Occipital lobe (tissue), 2 donors: ENCODE results near the gene CEP131. TPM values are rescaled to one million over a fixed set of nuclear protein-coding genes. Genes with fewer than 3 reads are reported as not detected.

Source experiments
- DNase-seq: peaks from one replicate; lab custom pipeline; 2025; lab: John Stamatoyannopoulos, UW
- total RNA-seq: library from RNA; depleted of rRNA; stranded (reverse); fragments of >200 nt; gene quantifications from one replicate; pipeline ENCODE4 v1.2.3, GENCODE V29; 2014

CEP131 gene
- total RNA-seq, 1 donor from 2014 or later, result 10.5 TPM

DNA sequence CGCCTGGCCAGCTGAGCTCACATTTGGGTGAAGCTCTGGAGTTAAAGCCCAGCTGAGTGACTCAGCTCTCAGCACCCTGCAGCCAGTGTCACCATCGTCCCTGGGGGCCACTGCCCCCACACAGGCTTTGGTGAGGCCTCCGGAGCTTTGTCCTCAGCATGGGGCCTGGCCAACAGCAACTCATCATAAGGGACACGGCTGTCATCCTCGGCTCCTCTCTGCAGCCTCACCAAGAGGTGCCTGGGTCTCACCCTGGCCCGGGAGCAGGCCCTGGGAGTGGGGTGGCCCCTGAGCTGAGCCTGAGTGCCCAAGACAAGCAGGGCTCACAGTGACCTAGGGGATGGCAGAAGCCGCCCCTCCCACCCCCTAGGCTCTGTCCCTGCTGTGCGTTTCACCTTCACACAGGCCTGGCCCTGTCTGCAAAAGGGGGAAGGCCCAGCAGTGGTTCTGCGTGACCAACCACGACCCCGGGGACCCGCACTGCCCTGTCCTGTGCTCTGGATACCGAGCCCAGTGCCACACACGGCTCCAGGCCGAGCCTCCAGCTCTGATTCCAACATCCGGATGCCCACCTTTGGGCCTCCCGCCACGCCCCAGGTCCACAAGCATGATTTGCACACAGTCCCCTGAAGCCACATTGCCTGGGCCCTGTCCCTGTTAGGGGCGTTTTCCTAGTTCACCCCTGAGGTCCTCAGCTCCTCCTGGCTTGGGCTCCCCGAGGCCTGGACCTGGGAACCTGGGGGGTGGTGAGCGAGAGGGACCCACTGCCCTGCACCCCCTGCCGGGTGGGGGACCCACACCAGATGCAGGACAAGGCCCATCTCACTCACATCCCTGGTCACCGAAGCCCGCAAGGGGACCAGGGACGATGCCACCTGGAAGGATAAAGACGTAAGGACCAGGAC is 34.9 kb downstream of the CEP131 start:
- no peak for DNase-seq

GRCh38 chr17:81187120-81187519 is 35.6 kb downstream of the CEP131 start:
- DNase-seq, result no peak

DNA sequence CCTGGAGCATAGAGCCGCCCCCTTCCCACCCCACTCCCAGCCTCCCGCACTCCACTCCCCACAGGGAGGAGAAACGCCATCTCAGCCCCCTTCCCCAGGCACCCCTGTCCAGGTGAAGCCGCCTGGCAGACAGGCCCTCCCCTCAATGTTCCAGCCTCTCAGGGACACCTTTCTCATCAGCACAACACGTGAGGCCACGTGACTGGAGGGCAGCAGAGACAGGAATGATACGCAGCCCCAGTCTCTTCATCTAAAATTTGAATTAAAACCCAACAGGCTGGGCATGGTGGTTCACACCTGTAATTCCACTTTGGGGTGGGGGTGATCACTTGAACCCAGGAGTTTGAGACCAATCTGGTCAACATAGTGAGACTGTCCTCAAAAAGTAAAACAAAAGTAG is 36.6 kb downstream of the CEP131 start:
- DNase-seq, result no peak

- DNase-seq, result no peak
These were observed 38.2 kb downstream of the CEP131 start for GRCh38 chr17:81184555-81184954.

- no peak for DNase-seq
These were observed 39.0 kb downstream of the CEP131 start for GRCh38 chr17:81183807-81184206.

DNA sequence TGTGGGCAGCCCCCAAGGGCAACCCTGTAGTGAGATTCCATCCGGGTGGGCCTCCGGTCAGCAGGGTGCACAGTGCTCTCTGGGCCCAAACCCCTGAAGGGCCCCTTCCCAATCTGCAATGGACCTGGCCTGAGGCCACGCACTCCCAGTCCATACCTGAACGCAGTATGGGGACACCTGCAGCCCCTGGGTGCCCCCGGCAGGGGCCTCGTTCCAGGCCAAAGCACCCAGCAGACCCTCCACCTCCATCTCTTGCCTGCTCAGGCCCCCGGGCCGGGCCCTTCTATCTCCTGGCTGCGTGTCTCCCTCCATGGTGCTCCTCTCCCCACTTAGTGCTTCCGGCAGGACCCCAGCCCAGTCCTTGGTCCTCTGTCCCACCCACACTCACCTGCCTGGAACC is 39.4 kb downstream of the CEP131 start:
- DNase-seq, result no peak

- no peak for DNase-seq
These were observed 40.2 kb downstream of the CEP131 start for GRCh38 chr17:81182596-81182995.

- DNase-seq, result no peak
These were observed 41.0 kb downstream of the CEP131 start for GRCh38 chr17:81181811-81182185.

- DNase-seq, result no peak
These were observed 41.6 kb downstream of the CEP131 start for GRCh38 chr17:81180836-81181810.

GRCh38 chr17:81179861-81180260 is 42.9 kb downstream of the CEP131 start:
- no peak for DNase-seq

DNA sequence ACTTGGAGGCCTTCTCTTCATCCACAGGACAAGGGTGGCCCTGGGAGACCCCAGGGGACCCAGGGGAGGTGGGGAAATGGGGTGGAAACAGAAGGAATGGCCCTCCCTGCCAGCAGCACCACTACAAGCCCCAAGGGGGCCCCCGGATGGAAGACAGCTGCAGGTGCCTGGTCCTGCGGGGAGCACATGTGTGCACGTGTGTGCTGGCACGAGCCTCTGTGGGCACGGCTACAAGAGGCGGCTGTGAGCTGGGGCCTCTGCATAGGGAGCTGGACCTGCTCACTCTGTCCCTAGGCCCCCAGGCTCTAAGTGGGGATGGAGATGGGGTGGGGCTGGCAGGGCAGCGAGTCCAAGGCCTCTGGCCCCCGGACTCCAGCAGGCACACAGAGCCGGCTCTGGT is 43.5 kb downstream of the CEP131 start:
- DNase-seq, result no peak

GRCh38 chr17:81178136-81179091 is 44.4 kb downstream of the CEP131 start:
- DNase-seq, result no peak

DNA sequence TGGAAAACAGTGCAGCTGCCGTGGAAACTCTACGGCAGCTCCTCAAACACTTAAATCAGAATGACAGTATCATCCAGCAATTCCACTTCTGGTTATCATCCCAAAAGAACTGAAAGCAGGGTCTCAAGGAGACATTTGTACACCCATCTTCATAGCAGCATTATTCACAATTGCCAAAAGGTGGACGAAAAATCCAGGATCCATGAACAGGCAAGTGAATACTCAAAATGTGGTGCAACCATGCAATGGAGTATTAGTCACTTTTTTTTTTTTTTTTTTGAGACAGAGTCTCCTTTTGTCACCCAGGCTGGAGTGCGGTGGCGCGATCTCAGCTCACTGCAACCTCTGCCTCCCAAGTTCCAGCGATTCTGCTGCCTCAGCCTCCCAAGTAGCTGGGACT is 46.1 kb downstream of the CEP131 start:
- DNase-seq, result no peak

DNA sequence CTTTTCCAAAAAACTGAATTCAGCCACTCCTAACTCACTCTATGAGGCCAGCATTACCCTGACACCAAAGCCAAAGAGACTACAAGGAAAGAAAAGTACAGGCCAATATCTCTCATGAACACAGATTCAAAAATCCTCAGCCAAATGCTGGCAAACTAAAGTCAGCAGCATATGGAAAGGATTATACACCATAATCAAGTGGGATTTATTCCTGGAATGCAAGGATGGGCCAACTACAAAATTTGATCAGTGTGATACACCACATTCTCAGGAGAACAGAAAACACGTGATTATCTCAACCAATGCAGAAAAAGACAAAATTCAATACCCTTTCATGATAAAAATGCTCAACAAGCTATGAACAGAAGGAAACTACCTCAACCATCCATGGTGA is 49.0 kb downstream of the CEP131 start:
- DNase-seq, result no peak

GRCh38 chr17:81173052-81173761 is 49.6 kb downstream of the CEP131 start:
- no peak for DNase-seq

DNA sequence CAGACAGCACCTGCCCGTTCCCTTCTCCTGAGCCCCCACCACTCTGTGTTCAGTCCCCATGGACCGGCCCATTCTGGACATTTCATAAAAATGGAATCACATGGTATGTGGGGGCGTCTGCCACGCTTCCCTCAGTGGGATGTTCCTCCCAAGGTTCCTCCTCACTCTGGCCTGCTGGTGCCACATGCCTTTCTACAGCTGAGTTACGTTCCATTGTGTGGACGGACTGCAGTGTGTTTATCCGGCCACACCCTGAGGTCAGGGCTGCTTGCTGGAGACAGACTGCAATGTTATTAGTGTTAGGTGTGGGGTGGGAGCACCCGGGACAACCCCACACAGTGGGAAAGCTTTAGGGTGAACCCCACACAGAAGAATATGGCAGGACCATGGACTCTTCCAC is 50.8 kb downstream of the CEP131 start:
- DNase-seq, result no peak

- DNase-seq, result no peak
These were observed 51.9 kb downstream of the CEP131 start for GRCh38 chr17:81170727-81171494.

DNA sequence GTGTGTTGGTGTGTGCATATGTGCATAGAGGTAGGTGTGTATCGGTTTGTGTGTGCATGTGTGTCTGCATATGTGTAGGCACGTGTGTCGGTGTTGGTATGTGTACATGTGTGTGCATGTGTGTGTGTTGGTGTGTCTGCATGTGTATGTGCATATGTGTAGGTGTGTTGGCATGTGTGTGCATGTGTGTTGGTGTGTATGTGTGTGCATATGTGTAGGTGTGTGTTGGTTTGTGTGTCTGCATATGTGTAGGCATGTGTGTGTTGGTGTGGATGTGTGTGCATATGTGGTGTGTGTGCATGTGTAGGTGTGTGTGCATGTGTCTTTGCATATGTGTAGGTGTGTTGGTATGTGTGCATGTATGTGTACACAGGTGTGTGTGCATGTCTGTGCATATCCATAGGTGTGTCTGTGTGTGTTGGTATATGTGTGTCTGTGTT is 52.9 kb downstream of the CEP131 start:
- no peak for DNase-seq

- DNase-seq, result no peak
These were observed 55.1 kb downstream of the CEP131 start for GRCh38 chr17:81167638-81168037.

GRCh38 chr17:81167194-81167524 is 55.6 kb downstream of the CEP131 start:
- no peak for DNase-seq
